Hepatocyte (in vitro differentiated cells): ENCODE data around the gene FCGBP. TPM values are rescaled to one million over a fixed set of nuclear protein-coding genes. Genes with fewer than 3 reads are reported as not detected.

Experiments used
- DNase-seq: peaks from one replicate; pipeline ENCODE4 v3.0.0-alpha.2; 2016; ENCODE audit warnings: low spot score
- H2AFZ ChIP-seq: fragments of 200-600 bp; sonication (generic); 2 replicates; pipeline ENCODE4 v1.6.0; 2016; ENCODE audit warnings: antibody characterized with exemption, mild to moderate bottlenecking
- H3K27ac ChIP-seq: fragments of 200-600 bp; sonication (generic); 2 replicates; pipeline ENCODE4 v1.5.1; 2016; ENCODE audit warnings: mild to moderate bottlenecking
- H3K27me3 ChIP-seq: fragments of 200-600 bp; sonication (generic); 2 replicates; pipeline ENCODE4 v1.6.1; 2016
- H3K36me3 ChIP-seq: fragments of 200-600 bp; sonication (generic); replicated peaks from 2 replicates; pipeline ENCODE4 v1.5.1; 2016; ENCODE audit warnings: low read depth; ENCODE audit not compliant: insufficient read depth
- H3K4me1 ChIP-seq: fragments of 200-600 bp; sonication (generic); 2 replicates; pipeline ENCODE4 v1.5.1; 2016; ENCODE audit warnings: mild to moderate bottlenecking, moderate library complexity; ENCODE audit not compliant: insufficient read depth
- H3K4me2 ChIP-seq: fragments of 200-600 bp; sonication (generic); 2 replicates; pipeline ENCODE4 v1.6.0; 2016
- H3K4me3 ChIP-seq: fragments of 200-600 bp; sonication (generic); 2 replicates; pipeline ENCODE4 v1.5.1; 2016; ENCODE audit warnings: mild to moderate bottlenecking
- H3K79me2 ChIP-seq: fragments of 200-600 bp; sonication (generic); 2 replicates; pipeline ENCODE4 v1.6.0; 2017; ENCODE audit warnings: mild to moderate bottlenecking
- H3K9me2 ChIP-seq: fragments of 200-600 bp; sonication (generic); replicated peaks from 2 replicates; pipeline ENCODE4 v1.6.0; 2017; ENCODE audit warnings: mild to moderate bottlenecking; ENCODE audit not compliant: insufficient read depth
- H3K9me3 ChIP-seq: fragments of 200-600 bp; sonication (generic); 2 replicates; pipeline ENCODE4 v1.5.1; 2016; ENCODE audit warnings: low read depth, mild to moderate bottlenecking
- H4K20me1 ChIP-seq: fragments of 200-600 bp; sonication (generic); 2 replicates; pipeline ENCODE4 v1.6.0; 2016; ENCODE audit warnings: mild to moderate bottlenecking; ENCODE audit not compliant: insufficient read depth, poor library complexity, severe bottlenecking
- CTCF ChIP-seq: fragments of 200-600 bp; sonication (generic); IDR thresholded peaks from 2 replicates; pipeline ENCODE4 v1.5.1; 2016; ENCODE audit warnings: antibody characterized with exemption, mild to moderate bottlenecking; ENCODE audit not compliant: poor library complexity
- EZH2 ChIP-seq: fragments of 200-600 bp; sonication (generic); IDR thresholded peaks from 2 replicates; pipeline ENCODE4 v1.6.1; 2016; ENCODE audit warnings: antibody characterized with exemption, mild to moderate bottlenecking, borderline replicate concordance
- EZH2phosphoT487 ChIP-seq: fragments of 200-600 bp; sonication (generic); IDR thresholded peaks from one replicate; pipeline ENCODE4 v1.6.1; 2018; ENCODE audit warnings: antibody characterized with exemption, mild to moderate bottlenecking, low read depth, moderate library complexity; ENCODE audit not compliant: unreplicated experiment, severe bottlenecking
- WGBS: methylation state at CpG from one replicate; pipeline ENCODE4 v1.1.6; 2016; ENCODE audit warnings: low lambda C conversion rate; ENCODE audit errors: missing lambda C conversion rate; 5-methylcytosine and 5-hydroxymethylcytosine counted together
- polyA plus RNA-seq: library from polyadenylated mRNA; unstranded; fragments of >200 nt; fragmentation: Nextera tagmentation; extraction: Ambion mirVana; gene quantifications from 2 replicates; pipeline ENCODE4 v1.2.1, GENCODE V29; 2016
- total RNA-seq: library from RNA; depleted of rRNA; stranded (reverse); fragments of >200 nt; gene quantifications from 2 replicates; pipeline ENCODE4 v1.2.3, GENCODE V29; 2014

FCGBP gene
- total and polyA plus RNA-seq, 2 experiments from 2014 or later, result 2.4 to 48.2 TPM

DNA sequence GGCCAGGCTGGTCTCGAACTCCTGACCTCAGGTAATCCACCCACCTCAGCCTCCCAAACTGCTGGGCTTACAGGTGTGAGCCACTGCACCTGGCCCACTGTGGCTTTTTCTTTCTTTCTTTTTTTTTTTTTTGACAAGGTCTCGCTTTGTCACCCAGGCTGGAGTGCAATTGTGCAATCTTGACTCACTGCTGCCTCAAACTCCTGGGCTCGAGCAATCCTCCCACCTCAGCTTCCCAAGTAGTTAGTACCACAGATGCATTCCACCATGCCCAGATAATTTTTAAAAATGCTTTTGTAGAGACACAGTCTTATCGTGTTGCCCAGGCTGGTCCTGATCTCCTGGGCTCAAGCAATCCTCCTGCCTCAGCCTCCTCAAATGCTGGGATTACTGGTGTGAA is 12.1 kb upstream of the FCGBP start:
- H2AFZ ChIP-seq, result no peak overlapping the region
- H3K27me3 ChIP-seq, result no peaks in the 10 kb centered on the region
- H3K36me3 ChIP-seq, result no peaks in the 10 kb centered on the region
- H3K4me2 ChIP-seq, result no peak overlapping the region
- H3K79me2 ChIP-seq, result no peaks in the 10 kb centered on the region
- peak overlapping the region; percentile 78 for H3K27ac ChIP-seq
- H3K4me3 ChIP-seq, result no peak overlapping the region
- no peaks in the 10 kb centered on the region for H3K9me3 ChIP-seq
- WGBS, result 70% methylated on average over 4 of the region's 4 CpGs
- TF ChIP-seq CTCF (no peak), EZH2 (no peak), EZH2phosphoT487 (no peak)
- no peaks in the 10 kb centered on the region for H3K9me2 ChIP-seq
- no peak for DNase-seq
- no peaks in the 10 kb centered on the region for H4K20me1 ChIP-seq
- peaks cover 25% of the 10 kb centered on the region for H3K4me1 ChIP-seq

- Histone ChIP-seq H3K9me2 (no peaks in the 10 kb centered on the region), H3K4me3 (no peak overlapping the region), H3K4me2 (peak overlapping the region; percentile 61), H4K20me1 (no peaks in the 10 kb centered on the region), H3K36me3 (no peaks in the 10 kb centered on the region), H2AFZ (peak overlapping the region; percentile 39), H3K4me1 (peaks cover 27% of the 10 kb centered on the region), H3K27me3 (no peaks in the 10 kb centered on the region), H3K9me3 (no peaks in the 10 kb centered on the region), H3K79me2 (no peaks in the 10 kb centered on the region), H3K27ac (peak overlapping the region; percentile 94)
- no peak for TF ChIP-seq EZH2
- 58% methylated on average over 7 of the region's 7 CpGs for WGBS
- peak; percentile 50 for DNase-seq
Observed at GRCh38 chr19:39943586-39943985, 9.2 kb upstream of the FCGBP start.

- H4K20me1 ChIP-seq, result no peaks in the 10 kb centered on the region
- H3K27me3 ChIP-seq, result no peaks in the 10 kb centered on the region
- H3K36me3 ChIP-seq, result no peaks in the 10 kb centered on the region
- no peak overlapping the region for H2AFZ ChIP-seq
- 47% methylated on average over 4 of the region's 4 CpGs for WGBS
- H3K4me1 ChIP-seq, result peaks cover 27% of the 10 kb centered on the region
- H3K4me3 ChIP-seq, result no peak overlapping the region
- no peaks in the 10 kb centered on the region for H3K79me2 ChIP-seq
- peak overlapping the region; percentile 31 for H3K4me2 ChIP-seq
- H3K27ac ChIP-seq, result peak overlapping the region; percentile 56
- no peak for DNase-seq
- H3K9me2 ChIP-seq, result no peaks in the 10 kb centered on the region
- H3K9me3 ChIP-seq, result no peaks in the 10 kb centered on the region
- TF ChIP-seq CTCF (no peak), EZH2phosphoT487 (no peak), EZH2 (no peak)
Observed at GRCh38 chr19:39942366-39942730, 7.9 kb upstream of the FCGBP start.

DNA sequence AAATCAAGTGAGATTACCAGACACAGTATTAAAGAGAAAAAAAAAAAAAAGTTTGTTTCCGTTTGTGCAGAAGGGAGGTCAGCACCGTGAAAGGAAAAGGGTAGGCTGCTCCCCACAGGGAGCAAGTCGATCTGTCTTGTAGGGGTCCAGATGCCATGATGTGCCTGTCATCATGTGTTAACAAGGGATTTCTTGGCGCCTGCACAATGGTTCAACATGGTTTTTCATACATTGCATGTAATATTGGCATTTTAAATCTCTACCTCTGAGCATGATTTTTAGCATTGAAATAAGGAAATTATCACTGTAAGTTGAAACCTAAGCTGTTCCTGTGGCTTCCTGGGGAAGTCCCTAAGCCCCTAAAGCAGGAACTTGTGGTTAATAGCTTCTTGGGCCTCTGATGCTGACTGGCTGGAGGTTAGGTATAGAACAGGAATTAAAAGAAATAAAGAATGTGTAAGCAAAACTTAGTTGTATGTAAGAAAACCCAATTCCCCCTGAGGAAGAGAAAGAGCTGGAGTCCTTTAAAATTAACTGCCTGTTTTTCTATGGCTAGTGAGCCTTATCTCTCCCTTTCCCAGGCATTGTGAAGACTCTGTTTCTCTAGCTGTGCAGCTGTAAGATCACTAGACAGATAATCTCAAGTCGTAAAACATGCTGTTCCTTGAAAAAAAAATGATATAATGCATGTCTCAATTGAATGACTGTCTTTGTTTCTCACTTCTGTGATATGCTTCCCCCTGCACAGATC is 7.4 kb upstream of the FCGBP start:
- peak overlapping the region; percentile 56 for H3K27ac ChIP-seq
- H2AFZ ChIP-seq, result no peak overlapping the region
- H3K36me3 ChIP-seq, result no peaks in the 10 kb centered on the region
- H3K4me2 ChIP-seq, result peak overlapping the region; percentile 31
- 33% methylated on average over 5 of the region's 5 CpGs for WGBS
- H3K9me2 ChIP-seq, result no peaks in the 10 kb centered on the region
- H3K27me3 ChIP-seq, result no peaks in the 10 kb centered on the region
- H3K4me1 ChIP-seq, result peaks cover 27% of the 10 kb centered on the region
- no peaks in the 10 kb centered on the region for H3K79me2 ChIP-seq
- H3K9me3 ChIP-seq, result no peaks in the 10 kb centered on the region
- TF ChIP-seq CTCF (no peak), EZH2 (no peak), EZH2phosphoT487 (no peak)
- no peaks in the 10 kb centered on the region for H4K20me1 ChIP-seq
- H3K4me3 ChIP-seq, result no peak overlapping the region
- no peak for DNase-seq
